NCI-H2081 treated with DMSO at 0.1 percent for 48 hours (cell line): ENCODE measurements around the gene TIPRL.
"Not testable (repeated sequence)": the region's sequence is repeated elsewhere in the genome, so short reads cannot be mapped to it uniquely, and the experiment has no call there.

Source experiments
- DNase-seq: peaks from one replicate; lab custom pipeline; 2025; lab: John Stamatoyannopoulos, UW

The TIPRL gene

DNA sequence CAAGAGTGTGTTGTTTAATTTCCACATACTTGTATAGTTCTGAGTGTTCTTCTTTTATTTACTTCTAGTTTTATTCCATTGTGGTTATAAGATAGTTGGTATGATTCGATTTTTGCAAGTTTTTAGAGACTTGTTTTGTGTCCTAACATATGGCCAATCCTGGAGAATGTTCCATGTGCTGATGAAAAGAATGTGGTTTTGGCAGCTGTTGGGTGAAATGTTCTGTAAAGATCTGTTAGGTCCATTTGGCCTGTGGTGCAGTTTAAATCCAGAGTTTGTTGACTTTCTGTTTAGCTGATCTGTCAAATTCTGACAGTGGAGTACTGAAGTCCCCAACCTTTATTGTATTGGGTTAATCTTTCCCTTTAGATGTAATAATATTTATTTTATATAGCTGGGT is 19.5 kb upstream of the TIPRL start:
- no peak for DNase-seq

DNA sequence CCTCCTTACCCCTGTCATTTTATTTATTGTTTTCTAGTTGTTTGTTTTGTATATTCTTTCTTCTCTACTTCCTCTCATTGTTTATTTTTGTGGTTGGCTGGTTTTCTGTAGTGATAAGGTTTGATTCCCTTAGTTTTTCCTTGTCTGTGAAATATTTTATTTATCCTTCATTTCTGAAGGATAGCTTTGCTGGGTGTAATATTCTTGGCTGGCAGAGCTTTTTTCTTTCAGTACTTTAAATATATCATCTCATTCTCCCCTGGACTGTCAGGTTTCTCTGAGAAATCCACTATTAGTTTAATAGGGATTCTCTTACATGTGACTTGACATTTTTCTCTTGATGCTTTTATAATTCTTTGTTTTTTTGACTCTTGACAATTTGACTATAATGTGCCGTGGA is 18.8 kb upstream of the TIPRL start:
- DNase-seq = no peak

DNA sequence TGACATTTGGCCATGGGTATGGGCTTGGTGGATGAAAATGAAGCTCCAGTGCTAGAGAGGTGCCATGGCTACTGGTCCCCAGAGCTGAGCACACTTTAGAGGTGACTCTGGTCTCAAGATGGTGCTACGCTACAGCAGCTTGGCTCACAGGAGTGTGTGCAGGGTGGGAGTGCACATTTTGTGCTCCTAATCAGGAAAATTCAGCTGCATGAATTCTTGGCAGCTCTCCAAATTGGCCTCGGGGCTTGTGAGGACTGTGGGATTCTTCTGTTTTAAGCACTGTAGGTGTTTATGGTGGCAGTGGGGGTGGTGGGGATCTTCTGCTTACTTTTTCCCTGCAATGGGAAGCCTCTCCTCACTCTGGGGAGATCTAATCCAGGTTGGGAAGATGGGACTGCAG is 17.3 kb upstream of the TIPRL start:
- no peak for DNase-seq

DNA sequence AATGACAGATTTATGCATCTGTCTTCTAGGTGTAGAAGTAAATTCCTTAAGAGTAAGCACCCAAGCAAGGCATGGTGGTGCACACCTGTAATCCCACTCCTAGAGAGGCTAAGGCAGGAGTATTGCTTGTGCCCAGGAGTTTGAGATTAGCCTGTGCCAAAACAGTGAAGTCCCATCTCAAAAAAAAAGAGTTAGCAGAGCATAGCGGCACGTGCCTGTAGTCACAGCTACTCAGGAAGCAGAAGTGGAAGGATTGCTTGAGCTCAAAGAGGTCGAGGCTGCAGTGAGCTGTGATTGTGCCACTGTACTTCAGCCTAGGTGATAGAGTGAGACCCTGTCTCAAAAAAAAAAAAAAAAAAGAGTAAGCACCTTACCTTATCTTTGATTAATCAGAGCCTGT is 15.1 kb upstream of the TIPRL start:
- DNase-seq = no peak

DNA sequence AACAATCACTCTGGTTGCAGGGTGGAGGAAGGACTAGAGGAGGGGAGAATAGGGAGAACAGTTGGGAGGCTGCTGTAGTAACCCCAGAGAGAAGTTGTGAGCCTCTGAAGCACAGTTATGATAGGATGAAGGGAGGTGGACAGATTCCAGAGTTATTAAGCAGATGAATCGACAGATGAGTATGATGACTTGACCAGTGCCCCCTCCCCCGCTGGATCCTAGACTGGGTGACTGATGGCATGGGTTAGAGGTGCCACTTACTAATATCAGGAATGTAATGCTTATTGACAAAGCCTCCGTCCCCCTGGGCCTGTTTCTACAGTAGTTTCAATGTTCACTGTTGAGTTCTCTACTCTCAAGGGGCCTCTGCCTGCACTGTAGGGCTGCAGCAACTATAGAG is 14.0 kb upstream of the TIPRL start:
- DNase-seq = no peak

DNA sequence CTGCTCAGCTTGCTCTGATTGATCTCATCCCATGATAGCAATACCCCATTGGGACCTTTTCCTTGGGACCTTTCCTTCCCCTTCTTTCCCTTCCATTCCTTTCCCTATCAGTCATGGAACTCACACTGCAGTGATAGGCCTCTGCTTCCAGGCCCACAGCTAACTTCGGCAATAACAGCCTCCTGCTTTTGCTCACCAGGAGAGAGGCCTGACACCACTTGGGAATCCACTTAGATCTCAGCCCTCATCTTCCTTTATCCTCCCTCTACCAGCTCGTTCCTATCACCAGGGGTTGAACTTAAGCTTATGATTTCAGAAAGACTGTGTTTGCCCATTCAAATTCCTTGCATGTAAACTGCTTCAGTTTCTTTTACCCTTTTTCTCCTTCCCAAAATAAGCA is 11.0 kb upstream of the TIPRL start:
- no peak for DNase-seq

DNA sequence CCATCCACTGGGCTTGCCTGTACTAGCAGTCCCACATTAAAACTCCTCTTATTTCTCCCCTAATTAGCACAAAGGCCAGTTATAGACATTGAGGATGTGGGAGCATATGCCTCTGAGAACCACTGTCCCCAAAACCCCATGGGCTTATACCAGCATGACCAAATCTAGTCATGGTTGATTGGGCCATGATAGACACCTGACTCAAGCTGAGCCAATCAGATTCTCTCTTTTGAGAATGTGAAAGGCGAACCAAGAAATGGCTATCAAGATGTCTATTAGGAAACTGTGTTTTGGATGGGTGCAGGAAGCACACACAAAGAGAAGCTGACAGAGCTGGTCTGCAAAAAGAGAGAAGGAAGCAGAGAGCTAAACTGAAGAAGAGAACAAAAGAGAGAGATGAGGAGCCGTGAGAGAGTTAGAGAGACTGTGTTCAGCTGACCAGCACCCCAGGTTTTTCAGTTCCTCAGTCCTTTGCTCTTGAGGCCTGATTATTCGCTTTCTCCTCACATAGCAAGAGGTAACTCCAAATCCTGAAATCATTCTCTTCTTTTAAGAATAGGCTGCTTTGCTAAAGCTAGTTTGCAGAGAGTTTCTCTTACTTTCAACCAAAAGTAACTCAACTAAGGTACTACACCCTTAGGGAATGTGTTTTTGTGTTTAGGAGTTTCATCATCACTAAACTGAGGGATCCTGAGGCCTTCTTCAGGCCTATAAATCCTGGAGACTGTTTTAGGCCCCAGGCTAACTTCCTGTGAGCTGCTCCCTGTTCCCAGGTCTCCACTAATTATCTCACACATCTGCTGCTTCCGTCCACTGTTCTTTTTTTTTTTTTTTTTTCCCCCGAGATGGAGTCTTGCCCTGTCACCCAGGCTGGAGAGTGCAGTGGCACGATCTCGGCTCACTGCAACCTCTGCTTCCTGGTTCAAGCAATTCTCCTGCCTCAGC is 7.9 kb upstream of the TIPRL start:
- no peak for DNase-seq

DNA sequence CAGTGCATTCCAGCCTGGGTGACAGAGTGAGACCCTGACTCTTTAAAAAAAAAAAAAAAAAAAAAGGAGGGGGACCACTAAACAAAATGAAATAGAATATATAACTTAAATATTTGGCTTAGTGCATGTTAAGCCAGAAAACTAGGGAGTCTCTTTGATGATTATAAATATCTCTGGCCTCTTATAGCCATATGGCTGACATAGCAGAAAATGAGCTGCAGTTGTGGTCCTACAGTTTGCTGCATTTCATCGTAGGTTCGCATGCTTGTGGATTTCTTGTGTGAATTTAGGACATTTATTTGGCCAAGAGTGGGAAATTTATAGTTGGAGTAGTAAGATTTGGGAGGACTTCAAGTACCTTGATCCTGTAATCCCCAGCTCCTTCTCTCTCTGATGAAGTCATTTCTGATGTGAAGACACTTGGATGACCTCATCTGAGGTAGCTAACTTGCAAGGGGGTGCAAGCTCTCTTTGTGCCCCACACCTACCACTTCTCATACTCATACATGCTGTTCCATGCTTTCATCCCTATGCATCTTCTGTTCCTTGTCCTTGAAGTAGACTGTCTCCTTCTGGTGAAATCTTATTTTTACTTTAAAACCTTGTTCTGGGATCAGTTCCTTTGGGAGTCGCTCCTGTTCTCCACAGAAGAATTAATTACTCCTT is 6.4 kb upstream of the TIPRL start:
- no peak for DNase-seq

DNA sequence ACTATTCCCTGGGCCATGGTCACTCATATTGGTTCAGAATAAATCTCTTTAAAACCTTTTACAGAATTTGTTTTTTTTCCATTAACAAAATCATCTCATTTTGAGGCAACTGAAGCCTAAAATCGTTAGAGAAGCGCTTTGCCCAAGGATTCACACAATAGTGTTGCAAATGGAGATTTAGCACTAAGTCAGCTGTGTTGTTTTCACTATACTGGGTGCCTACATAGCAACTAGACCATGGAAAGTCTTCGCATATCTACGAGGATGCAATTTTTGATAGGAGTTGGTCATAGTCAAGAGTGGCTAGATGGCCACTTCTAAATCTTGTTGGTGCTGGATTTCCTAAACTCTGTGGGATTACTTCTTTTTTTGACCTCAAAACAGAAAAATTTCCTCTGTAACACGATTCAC is 530 bp upstream of the TIPRL start:
- no peak for DNase-seq

DNA sequence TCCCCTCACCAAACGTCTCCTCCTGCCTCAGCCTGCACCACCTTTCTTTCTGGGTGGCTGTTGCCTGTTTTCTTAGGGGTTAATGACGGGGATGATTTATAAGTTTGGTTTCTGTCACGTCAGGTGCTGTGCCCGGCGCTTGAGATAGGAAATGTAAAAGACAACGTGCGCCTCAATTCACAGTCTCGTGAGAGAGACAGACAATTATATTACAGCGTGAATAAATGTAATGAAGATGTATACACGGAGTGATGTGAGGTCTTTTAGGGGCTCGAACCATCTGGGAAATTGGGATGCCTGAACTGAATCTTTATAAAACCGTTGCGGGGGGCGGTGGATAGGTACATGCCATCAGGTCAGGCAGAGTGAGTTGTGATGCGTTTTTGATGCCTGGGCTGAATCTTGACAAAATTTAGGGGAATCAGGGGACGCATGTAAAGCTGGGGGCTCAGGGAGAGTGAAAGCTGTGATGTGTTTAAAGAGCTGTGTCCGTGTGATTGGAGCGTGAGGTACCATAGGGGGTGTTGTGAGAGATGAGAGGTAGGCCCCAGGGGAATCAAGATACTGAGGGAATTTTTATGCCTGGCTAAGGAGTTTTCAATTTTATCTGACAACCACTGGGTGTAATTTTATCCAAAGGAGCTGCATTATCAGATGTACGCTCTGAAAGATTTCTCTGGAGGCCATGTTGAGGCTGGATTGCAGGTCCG is 831 bp downstream of the TIPRL start:
- DNase-seq = no peak

DNA sequence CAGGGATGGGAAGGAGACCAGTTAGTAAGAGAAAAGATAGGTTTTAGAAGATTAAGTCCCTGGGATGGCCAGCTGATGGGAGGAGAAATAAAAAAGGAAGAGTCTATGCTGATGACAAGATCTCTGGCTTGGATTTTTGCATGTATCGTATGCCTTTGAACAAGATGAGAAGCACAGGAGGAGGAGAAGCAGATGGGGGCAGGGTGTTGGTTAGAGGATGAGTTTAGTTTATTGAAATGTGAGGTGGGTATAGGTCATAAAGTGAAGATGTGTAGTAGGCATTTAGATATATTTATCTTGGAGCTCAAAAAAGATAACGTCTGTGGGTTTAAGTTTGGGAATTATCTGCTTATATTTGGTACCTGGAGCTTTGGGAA is 1.4 kb downstream of the TIPRL start:
- no peak for DNase-seq

DNA sequence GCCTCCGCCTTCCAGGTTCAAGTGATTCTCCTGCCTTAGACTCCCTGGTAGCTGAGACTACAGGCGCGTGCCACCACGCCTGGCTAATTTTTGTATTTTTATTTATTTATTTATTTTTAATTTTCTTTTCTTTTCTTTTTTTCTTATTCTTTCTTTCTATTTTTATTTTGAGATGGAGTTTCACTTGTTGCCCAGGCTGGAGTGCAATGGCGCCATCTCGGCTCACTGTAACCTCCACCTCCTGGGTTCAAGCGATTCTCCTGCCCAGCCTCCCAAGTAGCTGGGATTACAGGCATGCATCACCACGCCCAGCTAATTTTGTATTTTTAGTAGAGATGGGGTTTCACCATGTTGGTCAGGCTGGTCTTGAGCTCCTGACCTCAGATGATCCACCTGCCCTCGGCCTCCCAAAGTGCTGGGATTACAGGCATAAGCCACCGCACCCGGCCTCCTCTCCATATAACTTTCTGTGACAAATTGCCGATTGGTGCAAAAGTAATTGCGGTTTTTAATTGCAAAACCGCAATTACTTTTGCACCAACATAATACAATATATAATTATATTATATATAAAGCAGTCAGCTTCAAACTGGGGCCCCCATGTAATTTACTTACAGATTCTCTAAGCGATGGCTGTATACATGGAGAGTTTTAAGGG is 2.4 kb downstream of the TIPRL start:
- not testable (repeated sequence) for DNase-seq

DNA sequence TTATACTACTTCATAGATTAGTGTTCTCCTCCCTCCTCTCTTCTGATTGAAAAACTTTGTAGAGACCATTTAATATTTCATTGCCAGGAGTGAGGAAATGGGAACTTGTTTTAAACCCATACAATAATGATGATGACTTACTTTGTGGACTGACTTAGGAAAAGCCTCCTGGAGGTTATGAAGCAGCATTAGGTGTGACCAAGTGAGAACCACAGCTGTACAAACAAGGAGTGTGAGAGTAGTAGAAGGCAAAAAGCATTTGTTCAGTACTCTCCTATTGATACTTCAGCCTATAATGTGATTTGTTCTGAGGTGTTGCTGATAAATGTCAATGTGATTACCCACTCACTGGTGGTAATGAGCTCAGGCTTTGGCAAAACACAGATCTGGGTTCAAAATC is 8.4 kb downstream of the TIPRL start:
- no peak for DNase-seq

DNA sequence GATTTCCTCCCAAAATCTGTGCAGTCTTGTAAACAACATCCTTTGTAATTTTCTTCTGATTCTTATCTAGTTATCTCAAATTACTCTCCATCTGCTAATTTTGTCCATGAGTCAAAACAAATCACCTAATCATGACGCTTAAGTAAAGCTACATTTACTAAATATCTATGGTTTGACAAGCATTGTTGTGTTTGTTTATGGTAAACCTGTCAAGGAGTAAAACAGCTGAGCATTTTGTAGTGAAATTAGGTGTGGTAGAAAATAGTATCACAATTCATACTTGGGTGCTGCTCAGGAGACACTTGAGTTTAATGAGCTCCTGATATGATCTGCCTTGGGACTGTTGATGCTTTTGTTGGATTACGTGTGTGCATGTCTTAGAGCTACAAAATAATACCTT is 11.6 kb downstream of the TIPRL start:
- no peak for DNase-seq

DNA sequence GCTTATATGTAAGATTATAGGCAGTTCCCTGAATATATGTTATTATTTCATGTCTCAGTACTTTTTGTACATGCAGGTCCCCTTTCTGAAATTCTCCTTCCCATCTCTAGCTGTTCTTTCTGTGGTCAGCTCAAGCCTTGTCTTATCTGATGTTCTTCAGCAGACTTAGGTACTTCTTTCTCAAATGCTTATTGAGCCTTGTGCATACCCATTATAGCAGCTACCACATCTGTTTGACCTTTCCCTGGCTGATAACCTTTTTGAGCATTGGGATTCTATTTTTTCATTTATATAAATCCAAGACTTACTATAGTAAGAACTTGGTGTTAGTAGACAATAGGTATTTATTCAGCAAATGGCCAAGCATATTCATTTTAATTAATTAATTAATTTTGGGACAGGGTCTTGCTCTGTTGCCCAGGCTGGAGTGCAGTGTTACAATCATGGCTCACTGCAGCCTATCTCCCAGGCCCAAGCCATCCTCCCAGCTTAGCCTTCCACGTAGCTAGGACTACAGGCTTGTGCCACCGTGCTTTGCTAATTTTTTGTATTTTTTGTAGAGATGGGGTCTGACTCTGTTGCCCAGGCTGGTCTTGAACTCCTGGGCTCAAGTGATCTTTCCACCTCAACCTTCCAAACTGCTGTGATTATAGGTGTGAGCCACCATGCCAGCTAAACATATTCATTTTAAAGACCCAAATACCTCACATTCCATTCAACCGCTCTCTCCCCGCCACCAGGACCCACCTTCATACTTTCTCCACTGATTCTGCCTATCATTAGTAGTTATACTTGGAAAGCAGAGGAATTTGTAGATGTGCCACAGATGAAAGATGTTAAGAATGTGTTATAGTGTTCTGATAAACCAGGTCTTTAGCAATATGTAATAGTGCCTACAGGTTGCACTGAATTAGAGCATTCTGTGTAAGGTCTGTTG is 16.7 kb downstream of the TIPRL start:
- DNase-seq = no peak

DNA sequence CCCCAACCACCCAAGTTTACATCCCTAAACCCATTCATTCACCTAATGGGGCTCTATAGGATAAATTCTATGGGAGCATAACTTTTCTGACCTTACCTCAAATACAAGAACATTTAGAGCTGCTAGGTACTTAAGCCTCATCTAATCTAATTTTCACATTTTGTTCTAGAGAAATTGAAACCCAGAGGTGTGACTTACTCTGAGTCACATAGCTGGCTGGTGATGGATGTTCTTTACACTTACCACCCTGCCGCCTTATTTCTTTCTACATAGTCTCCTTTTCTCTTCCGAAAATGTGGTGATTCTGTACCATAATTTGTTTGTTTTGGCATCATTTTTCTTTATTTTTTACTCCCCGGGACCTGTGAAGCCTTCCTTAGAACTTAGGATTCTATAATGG is 20.3 kb downstream of the TIPRL start:
- DNase-seq = no peak

DNA sequence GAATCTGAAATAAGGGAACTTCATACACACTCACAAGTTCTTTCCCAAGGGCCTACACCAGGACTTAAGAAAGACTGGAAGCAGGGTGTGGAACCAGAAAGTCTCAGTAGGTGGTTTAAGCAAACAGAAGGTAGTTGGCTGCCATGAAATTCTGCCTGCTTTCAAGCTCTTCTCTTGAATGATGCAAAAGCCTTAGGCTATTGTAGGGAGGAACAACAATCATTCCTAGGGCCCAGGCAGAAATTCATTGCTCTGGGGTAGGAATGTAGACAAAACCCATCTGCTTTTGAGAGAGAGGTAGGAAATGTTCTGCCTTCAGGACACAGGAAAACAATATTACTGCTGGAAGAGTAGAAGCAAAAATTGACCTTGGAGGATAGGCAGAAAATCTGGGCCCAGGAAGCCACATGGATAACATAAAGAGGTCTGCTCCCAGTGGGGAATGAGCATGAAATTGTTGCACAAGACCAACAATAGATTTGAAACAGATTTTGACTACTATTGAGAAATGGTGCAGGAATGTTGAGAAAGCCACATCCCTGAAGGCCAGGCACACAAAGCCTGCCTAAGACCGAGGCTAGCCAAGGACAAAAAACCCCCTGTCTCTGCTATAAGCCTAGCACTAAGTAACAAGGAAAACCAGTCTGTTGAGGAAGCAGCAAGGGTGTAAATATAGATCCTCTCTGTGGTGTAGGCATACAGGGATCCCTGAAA is 24.3 kb downstream of the TIPRL start:
- DNase-seq = no peak

DNA sequence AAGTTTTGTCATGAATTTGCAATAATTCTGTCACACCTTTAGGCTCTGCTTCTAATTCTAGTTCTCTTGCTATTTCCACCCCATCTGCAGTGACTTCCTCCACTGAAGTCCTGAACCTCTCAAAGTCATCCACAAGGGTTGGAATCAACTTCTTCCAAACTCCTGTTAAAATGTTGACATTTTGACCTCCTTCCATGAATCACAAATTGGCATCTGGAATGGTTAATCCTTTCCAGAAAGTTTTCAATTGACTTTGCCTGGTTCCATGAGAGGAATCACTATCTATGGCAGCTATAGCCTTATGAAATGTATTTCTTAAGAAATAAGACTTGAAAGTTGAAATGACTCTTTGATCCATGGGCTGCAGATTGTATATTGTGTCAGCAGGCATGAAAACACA is 27.3 kb downstream of the TIPRL start:
- DNase-seq = no peak

DNA sequence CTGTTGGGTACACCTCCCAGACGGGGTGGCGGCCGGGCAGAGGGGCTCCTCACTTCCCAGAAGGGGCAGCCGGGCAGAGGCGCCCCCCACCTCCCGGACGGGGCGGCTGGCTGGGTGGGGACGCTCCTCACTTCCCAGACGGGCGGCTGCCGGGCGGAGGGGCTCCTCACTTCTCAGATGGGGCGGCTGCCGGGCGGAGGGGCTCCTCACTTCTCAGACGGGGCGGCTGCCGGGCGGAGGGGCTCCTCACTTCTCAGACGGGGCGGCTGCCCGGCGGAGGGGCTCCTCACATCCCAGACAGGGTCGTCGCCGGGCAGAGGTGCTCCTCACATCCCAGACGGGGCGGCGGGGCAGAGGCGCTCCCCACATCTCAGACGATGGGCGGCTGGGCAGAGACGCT is 28.9 kb downstream of the TIPRL start:
- not testable (repeated sequence) for DNase-seq

DNA sequence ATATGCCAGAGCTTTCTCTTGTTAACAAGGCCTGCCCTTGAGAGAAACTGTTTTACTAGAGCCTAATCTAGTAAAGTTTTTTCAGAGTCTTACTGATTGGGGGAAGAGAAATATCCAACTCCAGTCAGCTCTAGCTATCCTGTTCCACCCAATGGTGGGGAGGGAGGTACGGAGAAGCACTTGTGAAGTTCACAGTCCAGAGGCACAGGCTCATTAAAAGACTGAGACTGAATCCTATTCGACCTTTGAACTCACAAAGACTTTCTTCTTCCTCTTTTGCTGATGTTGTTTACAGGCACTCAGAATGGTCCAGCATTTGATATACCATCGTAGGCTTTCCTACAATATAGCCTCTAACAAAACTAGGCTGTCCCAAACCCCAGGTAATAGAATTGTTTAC is 31.6 kb downstream of the TIPRL start:
- DNase-seq = no peak

DNA sequence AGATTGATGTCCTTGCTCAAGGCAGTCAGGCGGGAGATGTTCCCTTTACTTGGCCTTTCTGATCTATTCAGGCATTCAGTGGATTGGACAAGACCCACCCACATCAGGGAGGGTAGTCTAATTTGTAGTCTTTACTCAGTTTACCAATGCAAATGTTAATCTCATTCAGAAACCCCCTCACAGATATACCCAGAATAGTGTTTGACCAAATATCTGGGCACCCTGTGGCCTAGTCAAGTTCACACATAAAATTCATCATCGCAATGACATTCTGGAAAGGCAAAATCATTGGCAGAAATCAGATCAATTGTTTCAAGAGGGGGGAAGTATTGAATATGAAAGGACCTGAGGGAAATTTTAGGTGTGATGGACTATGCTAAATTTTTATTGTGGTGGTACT is 34.6 kb downstream of the TIPRL start:
- no peak for DNase-seq
